ENCODE data around the gene GTF3C4. TPM values are rescaled to one million over a fixed set of nuclear protein-coding genes. Genes with fewer than 3 reads are reported as not detected.

The GTF3C4 gene
- total and polyA plus RNA-seq, 2 of the 8 experiments (the other 6 are each of a cell fraction or from before 2014, with no cell fraction given) = 6.8 to 39.2 TPM

GRCh38 chr9:132697230-132697629, 27.0 kb downstream of the GTF3C4 start (continued):
- TF ChIP-seq EGR1 (IDR thresholded peaks at IDR 0.05; ENCODE audit: borderline replicate concordance, low read depth, low read length) (no peak), GABPA (IDR thresholded peaks at IDR 0.05; ENCODE audit: borderline replicate concordance, insufficient read depth, low read length) (no peak), NRF1 (IDR thresholded peaks at IDR 0.05; ENCODE audit: low read depth, low read length) (no peak)

All from H1 (cell line).